Fibroblast of mammary gland (primary cell): ENCODE results near the gene CGB7.

Source experiments
- DNase-seq: peaks from one replicate; pipeline ENCODE4 v3.0.0-alpha.2; 2010; ENCODE audit warnings: low read depth
- H3K4me3 ChIP-seq: 2 replicates; pipeline ENCODE4 v1.5.1; 2011; ENCODE audit warnings: low read depth, mild to moderate bottlenecking, low read length, moderate library complexity; ENCODE audit not compliant: control insufficient read depth
- CTCF ChIP-seq: conservative IDR thresholded peaks from 2 replicates; pipeline ENCODE4 v1.5.1; 2011; ENCODE audit warnings: low read depth, low read length, inconsistent platforms; ENCODE audit not compliant: control insufficient read depth, insufficient read depth

The CGB7 gene

GRCh38 chr19:49057636-49058234 is at the start of gene CGB7:
Gene CGB7 (minus strand): TSS chr19:49057749. CDS start chr19:49055375, 2,374 bp downstream.
- peak; percentile 38 for DNase-seq
- H3K4me3 ChIP-seq: peak within 1 kb of the TSS; percentile 50
- TF ChIP-seq CTCF: no peak

GRCh38 chr19:49106648-49107135 is 49.1 kb upstream of the CGB7 start:
- DNase-seq: peak; percentile 58
- peak; percentile 79 for TF ChIP-seq CTCF
- H3K4me3 ChIP-seq: no peak overlapping the region

- H3K4me3 ChIP-seq: no peak overlapping the region
- no peak for DNase-seq
- TF ChIP-seq CTCF: no peak
Observed at GRCh38 chr19:49104229-49104864, 46.8 kb upstream of the CGB7 start.

DNA sequence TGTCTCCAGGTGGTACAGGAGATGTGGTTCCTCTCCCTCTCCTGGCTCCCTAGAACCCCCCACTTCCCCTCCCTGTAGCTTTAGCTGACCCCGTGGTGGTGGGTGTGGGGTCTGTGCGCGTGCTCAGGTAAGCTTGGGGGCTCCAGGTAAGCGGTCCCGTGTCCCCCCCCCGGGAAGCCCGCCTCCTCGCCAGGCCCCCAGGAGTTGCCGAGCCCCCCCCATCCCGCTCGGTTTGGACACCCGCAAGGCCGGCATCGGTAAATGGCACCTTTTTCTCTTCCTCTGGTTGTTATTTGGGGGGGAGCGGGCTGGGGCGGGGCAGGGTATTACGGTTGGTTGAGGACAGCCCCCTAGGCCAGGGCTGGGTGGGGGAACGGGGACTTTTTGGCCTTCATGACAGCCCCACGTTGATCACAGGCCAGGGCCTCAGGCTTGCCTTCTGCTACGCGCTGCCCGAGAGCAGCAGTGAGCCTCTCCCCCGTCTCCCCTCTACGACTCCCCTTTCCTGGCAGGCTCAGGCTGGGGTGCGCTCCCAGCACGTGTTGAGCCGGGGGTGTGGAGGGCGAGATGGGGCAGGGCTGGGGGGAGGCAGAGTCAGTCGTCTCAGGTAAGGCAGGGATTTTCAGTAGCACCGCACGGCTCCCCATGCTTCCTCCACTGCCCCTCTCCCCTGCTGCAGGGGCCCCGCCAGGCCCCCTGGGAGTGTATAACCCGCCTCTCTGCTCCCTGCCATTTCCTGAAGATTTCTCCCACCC is 46.0 kb upstream of the CGB7 start:
- no peak overlapping the region for H3K4me3 ChIP-seq
- TF ChIP-seq CTCF: no peak

GRCh38 chr19:49102303-49102702 is 44.8 kb upstream of the CGB7 start:
- no peak for TF ChIP-seq CTCF
- DNase-seq: no peak
- no peak overlapping the region for H3K4me3 ChIP-seq

More for the DNA sequence above, 46.0 kb upstream of the CGB7 start:
- DNase-seq: no peak

DNA sequence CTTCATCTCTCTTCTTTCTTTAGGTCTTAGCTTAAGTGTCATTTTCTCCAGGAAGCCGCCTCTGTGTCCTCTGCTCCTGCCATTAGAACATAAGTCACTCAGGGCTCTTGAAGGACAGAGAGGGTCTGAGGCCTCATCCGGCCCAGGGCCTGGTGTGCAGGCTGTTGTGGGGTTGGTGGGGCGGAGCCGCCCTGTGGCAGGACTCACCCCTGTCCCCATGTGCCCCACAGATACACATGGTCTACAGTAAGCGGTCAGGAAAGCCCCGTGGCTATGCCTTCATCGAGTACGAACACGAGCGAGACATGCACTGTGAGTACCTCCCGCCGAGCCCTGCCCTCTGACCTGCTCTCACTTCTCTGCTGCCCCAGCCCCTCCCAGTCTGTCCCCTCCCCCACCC is 43.6 kb upstream of the CGB7 start:
- no peak for DNase-seq
- TF ChIP-seq CTCF: no peak

More for the DNA sequence above, 43.6 kb upstream of the CGB7 start:
- no peak overlapping the region for H3K4me3 ChIP-seq
